PC-9 (cell line): ENCODE results near the gene UQCR10. TPM values are rescaled to one million over a fixed set of nuclear protein-coding genes. Genes with fewer than 3 reads are reported as not detected.

Experiments used
- BruUV-seq: library from RNA; stranded (reverse); fragments of 400-500 nt; replicated peaks from 2 replicates; lab custom pipeline; 2021; lab: Mats Ljungman, UMichigan
- CTCF ChIA-PET: fragments of 300-600 bp; sonication (Branson Sonifier 250); formaldehyde crosslinking; loops from one replicate; lab custom pipeline; 2022; ENCODE audit warnings: antibody characterized with exemption; lab: Charles Lee
- POLR2A ChIA-PET: fragments of 300-600 bp; sonication (Branson Sonifier 250); formaldehyde crosslinking; loops from one replicate; lab custom pipeline; 2022; ENCODE audit warnings: antibody characterized with exemption; ENCODE audit not compliant: unreplicated experiment; lab: Charles Lee
- DNase-seq, 2 experiments: peaks; one replicate each; pipeline versions ENCODE4 v3.0.0 to v3.0.0-alpha.2; 2015 to 2022; ENCODE audit warnings: mixed read lengths in 1 of 2
- H2AFZ ChIP-seq: fragments of 200-600 bp; sonication (generic); 2 replicates; pipeline ENCODE4 v1.8.1; 2017; ENCODE audit warnings: antibody characterized with exemption
- H3F3A ChIP-seq: fragments of 200-600 bp; sonication (generic); 2 replicates; pipeline ENCODE4 v1.8.1; 2017; ENCODE audit warnings: antibody characterized with exemption, mild to moderate bottlenecking, low read depth; ENCODE audit not compliant: insufficient read depth
- H3K27ac ChIP-seq: fragments of 200-600 bp; sonication (generic); 2 replicates; pipeline ENCODE4 v1.6.1; 2016; ENCODE audit warnings: mixed run types
- H3K27me3 ChIP-seq: fragments of 200-600 bp; sonication (generic); 2 replicates; pipeline ENCODE4 v1.6.1; 2016; ENCODE audit warnings: low read depth, mixed run types; ENCODE audit not compliant: insufficient read depth
- H3K36me3 ChIP-seq: fragments of 200-600 bp; sonication (generic); 2 replicates; pipeline ENCODE4 v1.6.1; 2016; ENCODE audit warnings: low read depth, mixed run types
- H3K4me1 ChIP-seq: fragments of 200-600 bp; sonication (generic); replicated peaks from 2 replicates; pipeline ENCODE4 v1.6.1; 2016; ENCODE audit warnings: mixed run types; ENCODE audit not compliant: insufficient read depth
- H3K4me2 ChIP-seq: fragments of 200-600 bp; sonication (generic); 2 replicates; pipeline ENCODE4 v1.6.1; 2017; ENCODE audit warnings: mixed run types
- H3K4me3 ChIP-seq: fragments of 200-600 bp; sonication (generic); 2 replicates; pipeline ENCODE4 v1.6.1; 2016; ENCODE audit warnings: mixed run types
- H3K79me2 ChIP-seq: fragments of 200-600 bp; sonication (generic); 2 replicates; pipeline ENCODE4 v1.6.1; 2017; ENCODE audit warnings: low read depth, mixed run types
- H3K9me2 ChIP-seq: fragments of 200-600 bp; sonication (generic); 2 replicates; pipeline ENCODE4 v1.8.1; 2017; ENCODE audit warnings: mild to moderate bottlenecking; ENCODE audit not compliant: insufficient read depth
- H3K9me3 ChIP-seq: fragments of 200-600 bp; sonication (generic); 2 replicates; pipeline ENCODE4 v1.8.1; 2016; ENCODE audit warnings: low read depth; ENCODE audit not compliant: insufficient read depth
- H4K20me1 ChIP-seq: fragments of 200-600 bp; sonication (generic); 2 replicates; pipeline ENCODE4 v1.8.1; 2017; ENCODE audit not compliant: insufficient read depth
- EZH2 ChIP-seq: fragments of 200-600 bp; sonication (generic); IDR thresholded peaks from 2 replicates; pipeline ENCODE4 v1.8.0; 2017; ENCODE audit warnings: antibody characterized with exemption, low read depth
- intact Hi-C: fragments of 100-400 bp; cut with micrococcal nuclease; formaldehyde crosslinking; loops from one replicate; pipeline ENCODE4 v1.10.0; 2022; ENCODE audit not compliant: unreplicated experiment
- total RNA-seq: library from RNA; stranded (reverse); gene quantifications from 2 replicates; pipeline ENCODE4 v1.2.3, GENCODE V29; 2021
- TF ChIP-seq, protein P1 (sequence below): fragments of 200-600 bp; sonication (generic); conservative IDR thresholded peaks from 2 replicates; pipeline ENCODE4 v1.6.1; 2017; ENCODE audit warnings: mixed run types, antibody characterized with exemption, mild to moderate bottlenecking, moderate library complexity

Gene UQCR10
- total RNA-seq, 1 experiment from 2014 or later, result 103 TPM

DNA sequence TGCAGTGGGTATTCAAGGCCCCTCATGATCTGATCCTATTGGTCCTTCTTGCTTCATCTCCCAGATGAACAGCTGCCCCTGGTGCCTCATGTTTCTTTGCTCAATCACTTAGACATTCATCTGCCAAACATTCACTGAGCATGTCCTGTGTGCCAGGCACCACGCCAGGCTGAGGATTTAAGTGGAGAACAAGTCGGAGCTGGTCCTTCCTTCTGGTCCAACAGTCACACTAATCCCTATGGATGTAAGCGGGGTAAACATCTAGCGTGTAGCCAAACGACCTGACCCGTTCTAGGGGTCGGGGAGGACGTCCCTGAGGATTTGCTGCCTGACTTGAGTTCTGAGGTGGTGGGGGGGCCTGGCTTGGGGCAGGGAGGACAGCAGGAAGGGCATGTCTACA, 22.3 kb upstream of the UQCR10 start:
- CTCF ChIA-PET, result no interaction called here
- no peak overlapping the region for H2AFZ ChIP-seq
- intact Hi-C loops, result no loop called here
- no peak overlapping the region for H3K4me2 ChIP-seq
- H3K9me3 ChIP-seq, result no peaks in the 10 kb centered on the region
- DNase-seq, result no peak
- POLR2A ChIA-PET, result no interaction called here
- H3K27ac ChIP-seq, result no peak overlapping the region
- no peaks in the 10 kb centered on the region for H3F3A ChIP-seq
- H3K9me2 ChIP-seq, result no peaks in the 10 kb centered on the region
- no peaks in the 10 kb centered on the region for H3K79me2 ChIP-seq
- H3K36me3 ChIP-seq, result no peaks in the 10 kb centered on the region
- TF ChIP-seq EZH2, result no peak
- TF ChIP-seq, protein P1, sequence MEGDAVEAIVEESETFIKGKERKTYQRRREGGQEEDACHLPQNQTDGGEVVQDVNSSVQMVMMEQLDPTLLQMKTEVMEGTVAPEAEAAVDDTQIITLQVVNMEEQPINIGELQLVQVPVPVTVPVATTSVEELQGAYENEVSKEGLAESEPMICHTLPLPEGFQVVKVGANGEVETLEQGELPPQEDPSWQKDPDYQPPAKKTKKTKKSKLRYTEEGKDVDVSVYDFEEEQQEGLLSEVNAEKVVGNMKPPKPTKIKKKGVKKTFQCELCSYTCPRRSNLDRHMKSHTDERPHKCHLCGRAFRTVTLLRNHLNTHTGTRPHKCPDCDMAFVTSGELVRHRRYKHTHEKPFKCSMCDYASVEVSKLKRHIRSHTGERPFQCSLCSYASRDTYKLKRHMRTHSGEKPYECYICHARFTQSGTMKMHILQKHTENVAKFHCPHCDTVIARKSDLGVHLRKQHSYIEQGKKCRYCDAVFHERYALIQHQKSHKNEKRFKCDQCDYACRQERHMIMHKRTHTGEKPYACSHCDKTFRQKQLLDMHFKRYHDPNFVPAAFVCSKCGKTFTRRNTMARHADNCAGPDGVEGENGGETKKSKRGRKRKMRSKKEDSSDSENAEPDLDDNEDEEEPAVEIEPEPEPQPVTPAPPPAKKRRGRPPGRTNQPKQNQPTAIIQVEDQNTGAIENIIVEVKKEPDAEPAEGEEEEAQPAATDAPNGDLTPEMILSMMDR, result no peak
- H3K4me3 ChIP-seq, result no peak overlapping the region
- H3K4me1 ChIP-seq, result no peaks in the 10 kb centered on the region
- no TSS peak for BruUV-seq
- no peaks in the 10 kb centered on the region for H3K27me3 ChIP-seq
- no peaks in the 10 kb centered on the region for H4K20me1 ChIP-seq

DNA sequence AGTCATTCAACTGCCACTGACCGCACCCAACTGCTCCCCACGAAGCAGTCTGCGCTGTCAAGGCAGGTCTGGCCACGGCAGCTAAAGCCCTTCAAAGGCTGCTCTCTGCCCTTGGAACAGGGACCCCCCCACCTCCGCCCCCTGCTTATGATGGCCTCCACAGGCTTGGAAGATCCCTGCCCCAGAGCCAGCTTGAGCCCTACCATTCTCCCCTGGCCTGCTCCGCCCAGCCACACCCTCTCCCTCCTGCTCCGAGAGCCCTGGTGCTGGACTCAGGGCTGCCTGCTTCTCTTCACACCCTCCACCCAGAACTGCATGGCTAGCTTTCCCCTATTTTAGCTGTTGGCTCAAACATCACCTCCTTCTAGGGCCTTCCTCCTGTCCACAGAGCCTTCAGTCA, 19.3 kb upstream of the UQCR10 start:
- ChIA-PET CTCF (no interaction called here), POLR2A (no interaction called here)
- intact Hi-C loops, result no loop called here
- no peaks in the 10 kb centered on the region for H3K4me1 ChIP-seq
- H3K9me2 ChIP-seq, result no peaks in the 10 kb centered on the region
- BruUV-seq, result no TSS peak
- H3K36me3 ChIP-seq, result no peaks in the 10 kb centered on the region
- no peak overlapping the region for H3K4me3 ChIP-seq
- H3K9me3 ChIP-seq, result no peaks in the 10 kb centered on the region
- no peak overlapping the region for H3K27ac ChIP-seq
- no peak overlapping the region for H2AFZ ChIP-seq
- DNase-seq, result no peak
- H4K20me1 ChIP-seq, result no peaks in the 10 kb centered on the region
- TF ChIP-seq, protein P1, result no peak
- TF ChIP-seq EZH2, result no peak
- no peak overlapping the region for H3K4me2 ChIP-seq
- no peaks in the 10 kb centered on the region for H3K79me2 ChIP-seq
- H3F3A ChIP-seq, result no peaks in the 10 kb centered on the region
- H3K27me3 ChIP-seq, result no peaks in the 10 kb centered on the region

DNA sequence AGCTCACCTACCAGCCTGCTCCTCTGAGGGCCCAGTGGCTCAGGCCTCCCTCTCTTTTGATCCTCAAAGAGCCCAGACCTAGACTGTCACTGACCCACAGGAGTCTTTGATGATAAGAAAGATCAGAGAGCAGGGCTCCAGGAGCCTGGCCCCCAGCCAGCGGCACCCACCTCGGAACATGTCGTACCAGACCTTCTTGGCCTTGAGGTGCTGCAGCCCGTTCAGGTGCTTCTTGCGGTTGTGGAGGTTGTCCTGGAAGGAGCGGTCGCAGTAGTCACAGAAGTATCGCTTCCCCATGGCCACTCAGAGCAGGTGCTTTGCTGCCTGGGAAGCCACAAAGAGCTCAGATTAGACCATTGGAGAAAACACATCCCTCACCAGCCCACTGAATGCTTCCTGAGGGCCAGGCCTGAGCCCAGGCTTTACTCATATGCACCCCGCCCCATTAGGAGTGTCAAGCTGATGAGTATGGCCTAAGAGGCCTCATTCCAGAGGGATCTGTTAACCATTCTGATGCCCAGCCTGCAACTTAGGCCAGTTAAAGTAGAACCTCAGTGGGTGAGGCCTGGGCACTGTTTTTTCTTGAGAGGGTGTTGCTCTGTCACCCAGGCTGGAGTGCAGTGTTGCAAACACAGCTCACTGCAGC, 18.8 kb upstream of the UQCR10 start:
- Histone ChIP-seq H3K4me1 (no peaks in the 10 kb centered on the region), H3K27ac (no peak overlapping the region), H3K36me3 (no peaks in the 10 kb centered on the region), H3K9me3 (no peaks in the 10 kb centered on the region), H3K9me2 (no peaks in the 10 kb centered on the region), H3K79me2 (no peaks in the 10 kb centered on the region), H3K4me2 (no peak overlapping the region), H2AFZ (no peak overlapping the region), H3F3A (no peaks in the 10 kb centered on the region), H3K4me3 (no peak overlapping the region), H3K27me3 (no peaks in the 10 kb centered on the region), H4K20me1 (no peaks in the 10 kb centered on the region)
- intact Hi-C loops, result no loop called here
- no TSS peak for BruUV-seq
- TF ChIP-seq, protein P1, result no peak
- no peak for TF ChIP-seq EZH2
- DNase-seq, result no peak
- POLR2A ChIA-PET, result no interaction called here
- CTCF ChIA-PET, result no interaction called here
